Prostate gland (tissue), 2 donors: ENCODE measurements around the gene SLC9A8. TPM values are rescaled to one million over a fixed set of nuclear protein-coding genes. Genes with fewer than 3 reads are reported as not detected.
A peak's percentile ranks its signal among the peaks of the same experiment; 100 is the strongest.

ENCODE experiments used
- DNase-seq: peaks from one replicate; pipeline ENCODE4 v3.0.0-alpha.2; 2019; ENCODE audit warnings: low spot score
- H3K27ac ChIP-seq, 2 donors: fragments of 200-600 bp; sonication (generic); 2 replicates each; pipeline ENCODE4 v1.5.1; 2017 to 2019
- H3K27me3 ChIP-seq: fragments of 200-600 bp; sonication (generic); replicated peaks from 2 replicates; pipeline ENCODE4 v1.5.1; 2019; ENCODE audit not compliant: insufficient read depth
- H3K36me3 ChIP-seq, 2 donors: fragments of 200-600 bp; sonication (generic); 1 replicate in 1 of 2; 2 replicates in 1 of 2; pipeline versions ENCODE4 v1.5.1 to v1.8.1; 2017 to 2019
- H3K4me1 ChIP-seq: fragments of 200-600 bp; sonication (generic); replicated peaks from 2 replicates; pipeline ENCODE4 v1.5.1; 2019
- H3K4me3 ChIP-seq, 2 donors: fragments of 200-600 bp; sonication (generic); 2 replicates each; pipeline ENCODE4 v1.5.1; 2017 to 2019
- H3K9me3 ChIP-seq: fragments of 200-600 bp; sonication (generic); 2 replicates; pipeline ENCODE4 v1.5.1; 2017
- CTCF ChIP-seq, 4 experiments: fragments of 200-600 bp in 2 of 4; fragments of 450-650 bp in 2 of 4; sonication (generic) in 2 of 4; IDR thresholded peaks; 1 replicate in 3 of 4; 2 replicates in 1 of 4; pipeline ENCODE4 v1.5.1; 2016 to 2019; ENCODE audit warnings: antibody characterized with exemption in 4 of 4, mild to moderate bottlenecking in 2 of 4, moderate library complexity in 2 of 4
- POLR2A ChIP-seq: fragments of 450-650 bp; IDR thresholded peaks from one replicate; pipeline ENCODE4 v1.6.1; 2016; ENCODE audit warnings: antibody characterized with exemption, mild to moderate bottlenecking
- POLR2AphosphoS5 ChIP-seq: sonication (generic); formaldehyde crosslinking; IDR thresholded peaks from one replicate; pipeline ENCODE4 v1.6.1; 2017; ENCODE audit warnings: antibody characterized with exemption
- WGBS: methylation state at CpG from one replicate; pipeline ENCODE4 v1.1.5; 2018; 5-methylcytosine and 5-hydroxymethylcytosine counted together
- intact Hi-C: fragments of 100-400 bp; cut with DNase I; formaldehyde crosslinking; loops from one replicate; pipeline ENCODE4 v1.14.2; 2022
- total RNA-seq, 2 donors: library from RNA; depleted of rRNA; stranded (reverse); fragments of >200 nt; gene quantifications; one replicate each; pipeline ENCODE4 v1.1.0, GENCODE V29; 2016

The SLC9A8 gene
- total RNA-seq, 2 donors from 2014 or later = 13.5 to 26.4 TPM

GRCh38 chr20:49886571-49887213 lies 74.1 kb downstream of the SLC9A8 start:
- Histone ChIP-seq H3K27me3 (no peaks in the 10 kb centered on the region), H3K4me1 (peaks cover 8% of the 10 kb centered on the region), H3K4me3 (no peak overlapping the region), H3K36me3 (no peaks in the 10 kb centered on the region), H3K9me3 (no peaks in the 10 kb centered on the region), H3K27ac (peak overlapping the region; percentile 39 to 43)
- TF ChIP-seq POLR2AphosphoS5 = no peak
- TF ChIP-seq CTCF (IDR thresholded peaks at IDR 0.05) = no peak
- no peak for TF ChIP-seq POLR2A
- intact Hi-C loops = no loop called here
- no peak for DNase-seq
- 86% methylated on average over 30 of the region's 30 CpGs for WGBS

- Histone ChIP-seq H3K4me3 (no peak overlapping the region), H3K27me3 (no peaks in the 10 kb centered on the region), H3K9me3 (no peaks in the 10 kb centered on the region), H3K4me1 (peaks cover 14% of the 10 kb centered on the region), H3K36me3 (no peaks in the 10 kb centered on the region), H3K27ac (peak overlapping the region; percentile 39 to 43)
- DNase-seq = no peak
- TF ChIP-seq POLR2AphosphoS5 (no peak), POLR2A (no peak), CTCF (IDR thresholded peaks at IDR 0.05) (no peak)
- 76% methylated on average over 29 of the region's 32 CpGs for WGBS
- intact Hi-C loops = no loop called here
These were observed 74.9 kb downstream of the SLC9A8 start for GRCh38 chr20:49887251-49888211.

- Histone ChIP-seq H3K4me1 (peaks cover 14% of the 10 kb centered on the region), H3K4me3 (no peak overlapping the region), H3K9me3 (no peaks in the 10 kb centered on the region), H3K27ac (peak overlapping the region; percentile 39 to 88), H3K36me3 (no peaks in the 10 kb centered on the region), H3K27me3 (no peaks in the 10 kb centered on the region)
- TF ChIP-seq POLR2AphosphoS5 (peak; percentile 45), POLR2A (no peak), CTCF (IDR thresholded peaks at IDR 0.05) (peak; percentile 67 to 87 (median 78))
- 55% methylated on average over 18 of the region's 18 CpGs for WGBS
- peak; percentile 41 for DNase-seq
- intact Hi-C loops = no loop called here
These were observed 75.8 kb downstream of the SLC9A8 start for GRCh38 chr20:49888212-49889000.

GRCh38 chr20:49889001-49889934 lies 76.6 kb downstream of the SLC9A8 start:
- intact Hi-C loops = no loop called here
- TF ChIP-seq POLR2AphosphoS5 (no peak), POLR2A (no peak), CTCF (IDR thresholded peaks at IDR 0.05) (no peak)
- no peak for DNase-seq

More at GRCh38 chr20:49889001-49889934, 76.6 kb downstream of the SLC9A8 start:
- WGBS = 71% methylated on average over 9 of the region's 9 CpGs
- Histone ChIP-seq H3K27me3 (no peaks in the 10 kb centered on the region), H3K36me3 (no peaks in the 10 kb centered on the region), H3K4me1 (peaks cover 16% of the 10 kb centered on the region), H3K4me3 (no peak overlapping the region), H3K27ac (peak overlapping the region; percentile 3 to 88), H3K9me3 (no peaks in the 10 kb centered on the region)
